HEK293 (cell line): ENCODE results near the gene CMBL.

Experiments
- EGR2 ChIP-seq: fragments of 450-650 bp; formaldehyde crosslinking; IDR thresholded peaks from 2 replicates; pipeline ENCODE4 v1.5.1; 2016; ENCODE audit warnings: low read depth, missing biosample characterization, missing genetic modification characterization
- IKZF3 ChIP-seq: fragments of 450-650 bp; IDR thresholded peaks from 2 replicates; pipeline ENCODE4 v1.5.0; 2018; ENCODE audit warnings: missing biosample characterization, mild to moderate bottlenecking, missing genetic modification characterization, moderate library complexity
- KLF9 ChIP-seq: fragments of 450-650 bp; formaldehyde crosslinking; IDR thresholded peaks from 2 replicates; pipeline ENCODE4 v1.5.1; 2016; ENCODE audit warnings: missing biosample characterization, missing genetic modification characterization, low read depth
- OSR2 ChIP-seq: fragments of 450-650 bp; formaldehyde crosslinking; IDR thresholded peaks from 2 replicates; pipeline ENCODE4 v1.5.1; 2016; ENCODE audit warnings: missing biosample characterization, missing genetic modification characterization
- TCF7L2 ChIP-seq: IDR thresholded peaks from 2 replicates; pipeline ENCODE4 v1.6.1; 2011; ENCODE audit warnings: low read depth, mild to moderate bottlenecking, inconsistent platforms, low read length, moderate library complexity, borderline replicate concordance
- ZBTB21 ChIP-seq: fragments of 450-650 bp; formaldehyde crosslinking; IDR thresholded peaks from 2 replicates; pipeline ENCODE4 v1.5.1; 2017; ENCODE audit warnings: missing biosample characterization, missing genetic modification characterization
- ZEB2 ChIP-seq: fragments of 450-650 bp; formaldehyde crosslinking; IDR thresholded peaks from 2 replicates; pipeline ENCODE4 v1.5.1; 2016; ENCODE audit warnings: missing biosample characterization, missing genetic modification characterization
- ZIC2 ChIP-seq: fragments of 450-650 bp; formaldehyde crosslinking; IDR thresholded peaks from 2 replicates; pipeline ENCODE4 v1.5.1; 2016; ENCODE audit warnings: missing biosample characterization, missing genetic modification characterization
- ZNF140 ChIP-seq: fragments of 450-650 bp; formaldehyde crosslinking; IDR thresholded peaks from 2 replicates; pipeline ENCODE4 v1.5.1; 2016; ENCODE audit warnings: missing biosample characterization, missing genetic modification characterization
- ZNF221 ChIP-seq: fragments of 450-650 bp; formaldehyde crosslinking; IDR thresholded peaks from 2 replicates; pipeline ENCODE4 v1.5.1; 2017; ENCODE audit warnings: missing biosample characterization, missing genetic modification characterization, borderline replicate concordance
- ZNF23 ChIP-seq: fragments of 450-650 bp; formaldehyde crosslinking; IDR thresholded peaks from 2 replicates; pipeline ENCODE4 v1.5.1; 2016; ENCODE audit warnings: missing biosample characterization, missing genetic modification characterization, borderline replicate concordance
- ZNF24 ChIP-seq: fragments of 450-650 bp; formaldehyde crosslinking; IDR thresholded peaks from 2 replicates; pipeline ENCODE4 v1.5.1; 2016; ENCODE audit warnings: missing biosample characterization, missing genetic modification characterization
- ZNF280C ChIP-seq: fragments of 450-650 bp; formaldehyde crosslinking; IDR thresholded peaks from 2 replicates; pipeline ENCODE4 v1.5.1; 2016; ENCODE audit warnings: missing biosample characterization, missing genetic modification characterization
- ZNF311 ChIP-seq: fragments of 450-650 bp; formaldehyde crosslinking; IDR thresholded peaks from 2 replicates; pipeline ENCODE4 v1.5.1; 2017; ENCODE audit warnings: missing biosample characterization, missing genetic modification characterization, borderline replicate concordance
- ZNF341 ChIP-seq: fragments of 450-650 bp; formaldehyde crosslinking; IDR thresholded peaks from 2 replicates; pipeline ENCODE4; 2016; ENCODE audit warnings: low read depth, missing biosample characterization, missing genetic modification characterization
- ZNF354C ChIP-seq: fragments of 450-650 bp; formaldehyde crosslinking; IDR thresholded peaks from 2 replicates; pipeline ENCODE4 v1.5.1; 2016; ENCODE audit warnings: missing biosample characterization, missing genetic modification characterization, low read depth, borderline replicate concordance
- ZNF530 ChIP-seq: fragments of 450-650 bp; formaldehyde crosslinking; IDR thresholded peaks from 2 replicates; pipeline ENCODE4 v1.5.1; 2016; ENCODE audit warnings: low read depth, missing biosample characterization, missing genetic modification characterization
- ZNF548 ChIP-seq: fragments of 450-650 bp; formaldehyde crosslinking; IDR thresholded peaks from 2 replicates; pipeline ENCODE4 v1.5.1; 2016; ENCODE audit warnings: missing biosample characterization, missing genetic modification characterization
- ZNF585B ChIP-seq: fragments of 450-650 bp; formaldehyde crosslinking; IDR thresholded peaks from 2 replicates; pipeline ENCODE4 v1.5.1; 2016; ENCODE audit warnings: missing biosample characterization, missing genetic modification characterization
- ZNF692 ChIP-seq: fragments of 450-650 bp; formaldehyde crosslinking; IDR thresholded peaks from 2 replicates; pipeline ENCODE4 v1.5.1; 2016; ENCODE audit warnings: missing biosample characterization, missing genetic modification characterization
- ZNF76 ChIP-seq: fragments of 450-650 bp; formaldehyde crosslinking; IDR thresholded peaks from 2 replicates; pipeline ENCODE4; 2016; ENCODE audit warnings: low read depth, missing biosample characterization, missing genetic modification characterization, borderline replicate concordance
- ZNF768 ChIP-seq: fragments of 450-650 bp; formaldehyde crosslinking; IDR thresholded peaks from 2 replicates; pipeline ENCODE4 v1.5.1; 2018; ENCODE audit warnings: missing biosample characterization, mild to moderate bottlenecking, missing genetic modification characterization
- ZNF776 ChIP-seq: fragments of 450-650 bp; formaldehyde crosslinking; IDR thresholded peaks from 2 replicates; pipeline ENCODE4 v1.5.0; 2017; ENCODE audit warnings: missing biosample characterization, missing genetic modification characterization, borderline replicate concordance
- ZNF830 ChIP-seq: fragments of 450-650 bp; IDR thresholded peaks from 2 replicates; pipeline ENCODE4 v1.5.0; 2018; ENCODE audit warnings: missing biosample characterization, missing genetic modification characterization, low read depth, mild to moderate bottlenecking, moderate library complexity
- ZSCAN16 ChIP-seq: fragments of 450-650 bp; formaldehyde crosslinking; IDR thresholded peaks from 2 replicates; pipeline ENCODE4 v1.5.1; 2016; ENCODE audit warnings: missing biosample characterization, missing genetic modification characterization
- TF ChIP-seq, protein P1 (sequence below): fragments of 450-650 bp; formaldehyde crosslinking; IDR thresholded peaks from 2 replicates; pipeline ENCODE4 v1.5.1; 2016; ENCODE audit warnings: missing biosample characterization, missing genetic modification characterization
- TF ChIP-seq, protein P2 (sequence below): fragments of 450-650 bp; formaldehyde crosslinking; IDR thresholded peaks from 2 replicates; pipeline ENCODE4 v1.5.1; 2017; ENCODE audit warnings: missing biosample characterization, missing genetic modification characterization
- TF ChIP-seq, protein P3 (sequence below): fragments of 450-650 bp; formaldehyde crosslinking; IDR thresholded peaks from 2 replicates; pipeline ENCODE4 v1.5.1; 2016; ENCODE audit warnings: missing biosample characterization, missing genetic modification characterization

CMBL gene

DNA sequence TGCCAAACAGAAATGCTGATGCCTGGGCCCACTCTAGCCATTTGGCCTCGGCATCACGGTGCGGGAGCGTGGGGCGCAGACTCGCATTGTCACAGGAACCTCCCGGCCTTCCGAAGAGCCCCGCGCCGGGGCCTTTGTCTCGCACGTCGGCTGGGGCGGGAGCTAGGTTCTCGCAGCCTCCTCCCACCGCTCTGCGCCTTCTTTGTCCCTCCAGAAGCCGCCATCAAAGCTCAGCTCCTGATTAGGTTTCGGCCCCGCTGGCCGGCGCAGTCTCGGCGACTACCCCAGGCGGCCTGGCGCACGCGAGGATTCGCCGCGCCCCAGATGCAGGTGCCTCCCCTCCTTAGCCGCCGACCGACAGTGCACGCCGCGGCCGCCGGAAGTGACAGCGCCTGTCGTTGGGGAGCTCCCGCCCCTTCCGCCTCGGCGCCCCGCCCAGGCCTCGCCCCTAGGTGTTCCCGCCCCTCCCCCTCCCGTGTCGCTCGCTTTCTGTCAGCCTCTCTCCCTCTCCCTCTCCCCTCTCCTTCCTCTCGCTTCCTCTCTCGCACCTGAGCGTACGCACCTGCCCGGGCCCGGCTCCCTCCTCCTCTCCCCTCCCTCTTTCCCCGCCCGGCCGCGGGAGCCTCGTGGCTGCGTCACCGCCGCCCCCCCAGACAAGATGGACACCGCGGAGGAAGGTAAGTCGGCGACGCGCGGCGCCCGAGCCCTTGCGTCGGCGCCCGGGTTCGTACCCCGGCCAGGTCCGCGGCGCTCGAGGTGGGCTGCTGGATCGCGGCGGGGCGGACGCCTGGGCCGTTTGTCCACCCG lies 45.7 kb upstream of the CMBL start, which contains the start of gene MARCHF6 (continued):
- TF ChIP-seq ZNF23 (tag by site-specific recombination) (no peak), ZNF221 (tag by site-specific recombination) (no peak), ZNF140 (no peak), ZNF768 (tag by site-specific recombination) (no peak; the same call in 1 of the 2 replicates), ZNF280C (tag by site-specific recombination) (no peak), ZNF341 (peak; percentile 14; the same call in 1 of the 2 replicates), TCF7L2 (no peak), ZNF354C (tag by site-specific recombination) (no peak), IKZF3 (tag by site-specific recombination) (peak; percentile 38; the same call in 1 of the 2 replicates), ZEB2 (peak; percentile 95), EGR2 (tag by site-specific recombination) (peak; percentile 68), ZBTB21 (tag by site-specific recombination) (peak; percentile 41; the same call in 1 of the 2 replicates), ZNF830 (tag by site-specific recombination) (no peak), ZNF76 (tag by site-specific recombination) (peak; percentile 50), KLF9 (tag by site-specific recombination) (peak; percentile 93), OSR2 (peak; percentile 13; the same call in 1 of the 2 replicates), ZIC2 (tag by site-specific recombination) (peak; percentile 74), ZNF24 (tag by site-specific recombination) (peak; percentile 84), ZNF311 (no peak), ZNF585B (tag by site-specific recombination) (no peak), ZNF530 (no peak), ZNF692 (peak; percentile 68), ZNF548 (tag by site-specific recombination) (no peak), ZSCAN16 (0 out of 2 replicates have a peak, but pooled peaks have one; percentile 8), ZNF776 (no peak)
- TF ChIP-seq, protein P1, sequence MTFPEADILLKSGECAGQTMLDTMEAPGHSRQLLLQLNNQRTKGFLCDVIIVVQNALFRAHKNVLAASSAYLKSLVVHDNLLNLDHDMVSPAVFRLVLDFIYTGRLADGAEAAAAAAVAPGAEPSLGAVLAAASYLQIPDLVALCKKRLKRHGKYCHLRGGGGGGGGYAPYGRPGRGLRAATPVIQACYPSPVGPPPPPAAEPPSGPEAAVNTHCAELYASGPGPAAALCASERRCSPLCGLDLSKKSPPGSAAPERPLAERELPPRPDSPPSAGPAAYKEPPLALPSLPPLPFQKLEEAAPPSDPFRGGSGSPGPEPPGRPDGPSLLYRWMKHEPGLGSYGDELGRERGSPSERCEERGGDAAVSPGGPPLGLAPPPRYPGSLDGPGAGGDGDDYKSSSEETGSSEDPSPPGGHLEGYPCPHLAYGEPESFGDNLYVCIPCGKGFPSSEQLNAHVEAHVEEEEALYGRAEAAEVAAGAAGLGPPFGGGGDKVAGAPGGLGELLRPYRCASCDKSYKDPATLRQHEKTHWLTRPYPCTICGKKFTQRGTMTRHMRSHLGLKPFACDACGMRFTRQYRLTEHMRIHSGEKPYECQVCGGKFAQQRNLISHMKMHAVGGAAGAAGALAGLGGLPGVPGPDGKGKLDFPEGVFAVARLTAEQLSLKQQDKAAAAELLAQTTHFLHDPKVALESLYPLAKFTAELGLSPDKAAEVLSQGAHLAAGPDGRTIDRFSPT (tag by site-specific recombination) = no peak
- TF ChIP-seq, protein P2, sequence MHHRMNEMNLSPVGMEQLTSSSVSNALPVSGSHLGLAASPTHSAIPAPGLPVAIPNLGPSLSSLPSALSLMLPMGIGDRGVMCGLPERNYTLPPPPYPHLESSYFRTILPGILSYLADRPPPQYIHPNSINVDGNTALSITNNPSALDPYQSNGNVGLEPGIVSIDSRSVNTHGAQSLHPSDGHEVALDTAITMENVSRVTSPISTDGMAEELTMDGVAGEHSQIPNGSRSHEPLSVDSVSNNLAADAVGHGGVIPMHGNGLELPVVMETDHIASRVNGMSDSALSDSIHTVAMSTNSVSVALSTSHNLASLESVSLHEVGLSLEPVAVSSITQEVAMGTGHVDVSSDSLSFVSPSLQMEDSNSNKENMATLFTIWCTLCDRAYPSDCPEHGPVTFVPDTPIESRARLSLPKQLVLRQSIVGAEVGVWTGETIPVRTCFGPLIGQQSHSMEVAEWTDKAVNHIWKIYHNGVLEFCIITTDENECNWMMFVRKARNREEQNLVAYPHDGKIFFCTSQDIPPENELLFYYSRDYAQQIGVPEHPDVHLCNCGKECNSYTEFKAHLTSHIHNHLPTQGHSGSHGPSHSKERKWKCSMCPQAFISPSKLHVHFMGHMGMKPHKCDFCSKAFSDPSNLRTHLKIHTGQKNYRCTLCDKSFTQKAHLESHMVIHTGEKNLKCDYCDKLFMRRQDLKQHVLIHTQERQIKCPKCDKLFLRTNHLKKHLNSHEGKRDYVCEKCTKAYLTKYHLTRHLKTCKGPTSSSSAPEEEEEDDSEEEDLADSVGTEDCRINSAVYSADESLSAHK (tag by site-specific recombination) = no peak
- TF ChIP-seq, protein P3, sequence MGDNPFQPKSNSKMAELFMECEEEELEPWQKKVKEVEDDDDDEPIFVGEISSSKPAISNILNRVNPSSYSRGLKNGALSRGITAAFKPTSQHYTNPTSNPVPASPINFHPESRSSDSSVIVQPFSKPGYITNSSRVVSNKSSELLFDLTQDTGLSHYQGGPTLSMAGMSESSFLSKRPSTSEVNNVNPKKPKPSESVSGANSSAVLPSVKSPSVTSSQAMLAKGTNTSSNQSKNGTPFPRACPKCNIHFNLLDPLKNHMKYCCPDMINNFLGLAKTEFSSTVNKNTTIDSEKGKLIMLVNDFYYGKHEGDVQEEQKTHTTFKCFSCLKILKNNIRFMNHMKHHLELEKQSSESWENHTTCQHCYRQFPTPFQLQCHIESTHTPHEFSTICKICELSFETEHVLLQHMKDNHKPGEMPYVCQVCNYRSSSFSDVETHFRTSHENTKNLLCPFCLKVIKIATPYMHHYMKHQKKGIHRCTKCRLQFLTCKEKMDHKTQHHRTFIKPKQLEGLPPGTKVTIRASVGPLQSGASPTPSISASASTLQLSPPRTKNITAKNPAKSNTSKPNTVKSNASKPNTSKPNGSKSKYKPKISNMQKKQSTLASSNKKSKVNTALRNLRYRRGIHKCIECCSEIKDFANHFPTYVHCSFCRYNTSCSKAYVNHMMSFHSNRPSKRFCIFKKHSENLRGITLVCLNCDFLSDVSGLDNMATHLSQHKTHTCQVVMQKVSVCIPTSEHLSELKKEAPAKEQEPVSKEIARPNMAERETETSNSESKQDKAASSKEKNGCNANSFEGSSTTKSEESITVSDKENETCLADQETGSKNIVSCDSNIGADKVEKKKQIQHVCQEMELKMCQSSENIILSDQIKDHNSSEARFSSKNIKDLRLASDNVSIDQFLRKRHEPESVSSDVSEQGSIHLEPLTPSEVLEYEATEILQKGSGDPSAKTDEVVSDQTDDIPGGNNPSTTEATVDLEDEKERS (tag by site-specific recombination) = no peak
